IMR-90 (cell line): ENCODE measurements around the gene ADCY2. TPM values are rescaled to one million over a fixed set of nuclear protein-coding genes. Genes with fewer than 3 reads are reported as not detected.

ENCODE experiments used
- ATAC-seq: fragments of 200-7000 bp; cut with Tn5 transposase; 2 replicates; pipeline ENCODE4 v1.9.1; 2020; ENCODE audit warnings: low read depth, mild to moderate bottlenecking, moderate library complexity
- BruUV-seq: library from RNA; stranded (reverse); fragments of 400-500 nt; replicated peaks from 2 replicates; lab custom pipeline; 2021; lab: Mats Ljungman, UMichigan
- CTCF ChIA-PET: fragments of 300-600 bp; formaldehyde crosslinking; extraction: SDS; loops from one replicate; lab custom pipeline; 2021; ENCODE audit warnings: antibody characterized with exemption; lab: Yijun Ruan, JAX
- POLR2A ChIA-PET: fragments of 300-600 bp; sonication (Branson Sonifier 250); formaldehyde crosslinking; loops from one replicate; lab custom pipeline; 2022; ENCODE audit warnings: antibody characterized with exemption; ENCODE audit not compliant: unreplicated experiment; lab: Charles Lee
- DNase-seq: peaks from one replicate; pipeline ENCODE4 v3.0.0; 2013
- H2AFZ ChIP-seq: replicated peaks from 2 replicates; pipeline ENCODE3; 2013; ENCODE audit warnings: low read length, mild to moderate bottlenecking; ENCODE audit not compliant: poor library complexity
- H2AK5ac ChIP-seq: 2 replicates; pipeline ENCODE4 v1.6.1; 2013; ENCODE audit warnings: low read depth, low read length, inconsistent platforms
- H2AK9ac ChIP-seq: replicated peaks from 2 replicates; pipeline ENCODE3; 2013; ENCODE audit warnings: mild to moderate bottlenecking, low read depth, low read length, moderate library complexity; ENCODE audit not compliant: poor library complexity
- H2BK120ac ChIP-seq: 2 replicates; pipeline ENCODE4 v1.6.1; 2013; ENCODE audit warnings: low read depth, low read length, inconsistent platforms
- H2BK15ac ChIP-seq: 3 replicates; pipeline ENCODE4 v1.6.1; 2013; ENCODE audit warnings: low read depth, low read length, inconsistent platforms
- H2BK20ac ChIP-seq: 2 replicates; pipeline ENCODE4 v1.6.1; 2013; ENCODE audit warnings: low read depth, mild to moderate bottlenecking, inconsistent platforms, low read length, moderate library complexity
- H2BK5ac ChIP-seq: 2 replicates; pipeline ENCODE4 v1.6.1; 2013; ENCODE audit warnings: mild to moderate bottlenecking, low read depth, low read length, inconsistent platforms; ENCODE audit not compliant: poor library complexity, severe bottlenecking
- H3K14ac ChIP-seq: replicated peaks from 2 replicates; pipeline ENCODE4 v1.6.1; 2013; ENCODE audit warnings: low read depth, low read length, inconsistent platforms
- H3K18ac ChIP-seq: 2 replicates; pipeline ENCODE4 v1.6.1; 2013; ENCODE audit warnings: low read depth, low read length, control low read depth
- H3K23ac ChIP-seq: 2 replicates; pipeline ENCODE4 v1.6.1; 2013; ENCODE audit warnings: low read depth, low read length, inconsistent platforms
- H3K27ac ChIP-seq: 2 replicates; pipeline ENCODE4 v1.5.1; 2013; ENCODE audit warnings: mild to moderate bottlenecking, control low read depth, low read length; ENCODE audit not compliant: insufficient read depth
- H3K27me3 ChIP-seq: 2 replicates; pipeline ENCODE4 v1.6.1; 2013; ENCODE audit warnings: low read length; ENCODE audit not compliant: control insufficient read depth, insufficient read depth
- H3K36me3 ChIP-seq: 2 replicates; pipeline ENCODE4 v1.6.1; 2013; ENCODE audit warnings: low read length, mixed read lengths; ENCODE audit not compliant: control insufficient read depth, insufficient read depth
- H3K4ac ChIP-seq: 2 replicates; pipeline ENCODE4 v1.6.1; 2013; ENCODE audit warnings: low read depth, low read length, inconsistent platforms
- H3K4me1 ChIP-seq: 2 replicates; pipeline ENCODE4 v1.6.1; 2013; ENCODE audit warnings: low read length, mixed read lengths; ENCODE audit not compliant: control insufficient read depth, insufficient read depth
- H3K4me2 ChIP-seq: 2 replicates; pipeline ENCODE4 v1.6.1; 2013; ENCODE audit warnings: low read depth, mild to moderate bottlenecking, control low read depth, low read length, moderate library complexity
- H3K4me3 ChIP-seq: 2 replicates; pipeline ENCODE4 v1.5.1; 2013; ENCODE audit warnings: low read depth, mild to moderate bottlenecking, control low read depth, low read length, moderate library complexity; ENCODE audit not compliant: insufficient read depth
- H3K56ac ChIP-seq: 2 replicates; pipeline ENCODE4 v1.6.1; 2013; ENCODE audit warnings: low read length, inconsistent platforms; ENCODE audit not compliant: insufficient read depth; ENCODE audit errors: extremely low read depth
- H3K79me1 ChIP-seq, 2 experiments: 2 replicates each; pipeline ENCODE4 v1.6.1; 2013; ENCODE audit warnings: low read length in 2 of 2, inconsistent platforms in 1 of 2, low read depth in 1 of 2
- H3K9ac ChIP-seq: 2 replicates; pipeline ENCODE4 v1.6.1; 2013; ENCODE audit warnings: low read depth, low read length, control low read depth
- H3K9me1 ChIP-seq: 2 replicates; pipeline ENCODE4 v1.6.1; 2013; ENCODE audit warnings: low read length, inconsistent platforms; ENCODE audit not compliant: insufficient read depth
- H3K9me3 ChIP-seq: 2 replicates; pipeline ENCODE4 v1.6.1; 2013; ENCODE audit warnings: low read length; ENCODE audit not compliant: control insufficient read depth, insufficient read depth
- H4K20me1 ChIP-seq: 2 replicates; pipeline ENCODE4 v1.6.1; 2013; ENCODE audit warnings: low read length, inconsistent platforms; ENCODE audit not compliant: insufficient read depth
- H4K5ac ChIP-seq: 2 replicates; pipeline ENCODE4 v1.6.1; 2013; ENCODE audit warnings: mild to moderate bottlenecking, low read depth, low read length, control low read depth
- H4K8ac ChIP-seq, 2 experiments: 2 replicates each; pipeline ENCODE4 v1.6.1; 2013; ENCODE audit warnings: low read depth in 2 of 2, low read length in 2 of 2, control low read depth in 1 of 2, inconsistent platforms in 1 of 2
- H4K91ac ChIP-seq: 2 replicates; pipeline ENCODE4 v1.6.1; 2013; ENCODE audit warnings: low read depth, low read length, inconsistent platforms; ENCODE audit not compliant: insufficient read depth
- CEBPB ChIP-seq: IDR thresholded peaks from 2 replicates; pipeline ENCODE4 v1.6.1; 2012; ENCODE audit warnings: low read depth, low read length, improper control_type of control experiment
- CTCF ChIP-seq: conservative IDR thresholded peaks from 2 replicates; pipeline ENCODE4 v1.5.1; 2012; ENCODE audit warnings: mild to moderate bottlenecking, low read depth, low read length, improper control_type of control experiment
- MAFK ChIP-seq: IDR thresholded peaks from 2 replicates; pipeline ENCODE4 v1.6.1; 2012; ENCODE audit warnings: low read depth, low read length, improper control_type of control experiment
- NFE2L2 ChIP-seq: fragments of 150-350 bp; IDR thresholded peaks from 2 replicates; pipeline ENCODE4 v1.6.1; 2016; ENCODE audit warnings: low read depth, mild to moderate bottlenecking, low read length
- RAD21 ChIP-seq: IDR thresholded peaks from 2 replicates; pipeline ENCODE4 v1.6.1; 2012; ENCODE audit warnings: low read length, improper control_type of control experiment
- RFX5 ChIP-seq: IDR thresholded peaks from 2 replicates; pipeline ENCODE4 v1.8.0; 2012; ENCODE audit warnings: low read depth, mild to moderate bottlenecking, low read length, moderate library complexity
- USF2 ChIP-seq: fragments of 150-350 bp; IDR thresholded peaks from 2 replicates; pipeline ENCODE4 v1.6.1; 2017; ENCODE audit warnings: mild to moderate bottlenecking, antibody characterized with exemption, low read length, low read depth
- WGBS, 2 experiments: methylation state at CpG; one replicate each; pipeline versions ENCODE4 v1.1.5 to v1.1.7; 2013; ENCODE audit warnings: missing lambda C conversion rate in 2 of 2; ENCODE audit not compliant: insufficient read length in 1 of 2; ENCODE audit errors: extremely low coverage in 2 of 2; 5-methylcytosine and 5-hydroxymethylcytosine counted together
- dilution Hi-C: fragments of 300-500 bp; cut with HindIII; formaldehyde crosslinking; loops from one replicate; pipeline ENCODE4 v1.14.3; 2018; ENCODE audit warnings: low sequenced_read_pairs; ENCODE audit not compliant: unreplicated experiment
- in situ Hi-C: fragments of 300-500 bp; cut with MboI; formaldehyde crosslinking; loops from 3 replicates; pipeline ENCODE4 v1.14.3; 2019; ENCODE audit warnings: low sequenced_read_pairs, inconsistent platforms, mixed read lengths
- intact Hi-C: fragments of 100-400 bp; cut with micrococcal nuclease; formaldehyde crosslinking; loops from 2 replicates; pipeline ENCODE4 v1.10.0; 2022
- polyA plus RNA-seq, 3 experiments: library from polyadenylated mRNA; depleted of rRNA; stranded (reverse); fragments of >200 nt; gene quantifications; 2 replicates each; pipeline ENCODE4 v1.2.3, GENCODE V29; 2012; ENCODE audit warnings: low replicate concordance in 1 of 3
- total RNA-seq: library from RNA; depleted of rRNA; stranded (reverse); fragments of >200 nt; gene quantifications from 2 replicates; pipeline ENCODE4 v1.2.3, GENCODE V29; 2012
- TF ChIP-seq, protein P1 (sequence below): fragments of 150-350 bp; IDR thresholded peaks from 2 replicates; pipeline ENCODE4 v1.6.1; 2016; ENCODE audit warnings: low read depth, mild to moderate bottlenecking, low read length, moderate library complexity, borderline replicate concordance

The ADCY2 gene
- total and polyA plus RNA-seq, 2 of the 4 experiments (the other 2 are of a cell fraction), result not detected

DNA sequence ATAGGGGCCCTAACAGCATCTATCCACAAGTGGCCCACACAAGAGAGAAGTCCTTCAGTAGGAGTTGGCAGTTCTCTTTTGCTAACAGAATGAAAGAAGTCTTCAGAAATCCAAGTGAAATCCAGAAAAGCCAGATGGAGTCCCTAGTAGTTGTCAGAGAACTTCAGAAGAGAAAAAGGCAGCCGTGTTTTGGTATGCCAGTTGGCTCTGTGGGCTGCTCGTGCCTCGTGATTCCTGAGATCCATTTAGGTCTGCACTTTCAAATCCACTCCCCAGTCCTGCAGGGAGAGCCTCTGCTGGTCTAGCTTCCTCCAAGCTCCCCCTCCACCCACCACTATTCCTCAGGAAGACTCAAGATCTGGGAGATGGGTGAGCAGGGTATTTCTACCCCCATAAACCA lies 386.0 kb downstream of the ADCY2 start:
- no peaks in the 10 kb centered on the region for H3K4me1 ChIP-seq
- H2AK9ac ChIP-seq, result no peak overlapping the region
- no peak for ATAC-seq
- no peak overlapping the region for H3K4me2 ChIP-seq
- H3K9me3 ChIP-seq, result no peaks in the 10 kb centered on the region
- H3K27ac ChIP-seq, result no peak overlapping the region
- no peak overlapping the region for H3K14ac ChIP-seq
- H2BK120ac ChIP-seq, result no peak overlapping the region
- no peaks in the 10 kb centered on the region for H3K9me1 ChIP-seq
- BruUV-seq, result no TSS peak
- no peak overlapping the region for H3K56ac ChIP-seq
- H3K79me1 ChIP-seq, result no peaks in the 10 kb centered on the region
- no peak overlapping the region for H2BK15ac ChIP-seq
- H4K8ac ChIP-seq, result no peak overlapping the region
- no peak overlapping the region for H3K9ac ChIP-seq
- no peak overlapping the region for H2AFZ ChIP-seq
- TF ChIP-seq CTCF (no peak), CEBPB (no peak), RAD21 (no peak), USF2 (no peak), NFE2L2 (no peak), MAFK (no peak), RFX5 (no peak)
- TF ChIP-seq, protein P1, sequence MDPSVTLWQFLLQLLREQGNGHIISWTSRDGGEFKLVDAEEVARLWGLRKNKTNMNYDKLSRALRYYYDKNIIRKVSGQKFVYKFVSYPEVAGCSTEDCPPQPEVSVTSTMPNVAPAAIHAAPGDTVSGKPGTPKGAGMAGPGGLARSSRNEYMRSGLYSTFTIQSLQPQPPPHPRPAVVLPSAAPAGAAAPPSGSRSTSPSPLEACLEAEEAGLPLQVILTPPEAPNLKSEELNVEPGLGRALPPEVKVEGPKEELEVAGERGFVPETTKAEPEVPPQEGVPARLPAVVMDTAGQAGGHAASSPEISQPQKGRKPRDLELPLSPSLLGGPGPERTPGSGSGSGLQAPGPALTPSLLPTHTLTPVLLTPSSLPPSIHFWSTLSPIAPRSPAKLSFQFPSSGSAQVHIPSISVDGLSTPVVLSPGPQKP, result no peak
- no peak for DNase-seq
- no peak overlapping the region for H3K4ac ChIP-seq
- intact Hi-C loops (no loop called here), in situ Hi-C loops (no loop called here), dilution Hi-C loops (no loop called here)
- H4K5ac ChIP-seq, result no peak overlapping the region
- H3K23ac ChIP-seq, result no peak overlapping the region
- no peaks in the 10 kb centered on the region for H3K36me3 ChIP-seq
- CTCF ChIA-PET, result interaction anchor here (1.3 kb wide), 1 partner anchor 36 kb away, joined by 3 read pairs; no protein-coding TSS in a partner anchor
- H3K18ac ChIP-seq, result no peak overlapping the region
- no peaks in the 10 kb centered on the region for H3K27me3 ChIP-seq
- no peak overlapping the region for H2BK5ac ChIP-seq
- H2AK5ac ChIP-seq, result no peak overlapping the region
- H4K20me1 ChIP-seq, result no peaks in the 10 kb centered on the region
- POLR2A ChIA-PET, result no interaction called here
- H4K91ac ChIP-seq, result no peak overlapping the region
- H2BK20ac ChIP-seq, result no peak overlapping the region
- no peak overlapping the region for H3K4me3 ChIP-seq
- no CpG with 5 or more reads among the region's 3 CpGs for WGBS, 2 experiments
